CD4-positive, alpha-beta memory T cell (primary cell): ENCODE results near the gene PDYN. TPM values are rescaled to one million over a fixed set of nuclear protein-coding genes. Genes with fewer than 3 reads are reported as not detected.

Experiments
- CTCF ChIA-PET: fragments of 350-600 bp; sonication (Branson Sonifier 250); formaldehyde crosslinking; loops from one replicate; lab custom pipeline; 2021; ENCODE audit warnings: inconsistent platforms; ENCODE audit not compliant: partially characterized antibody; lab: Charles Lee
- POLR2A ChIA-PET: fragments of 350-600 bp; sonication (Branson Sonifier 250); formaldehyde crosslinking; loops from one replicate; lab custom pipeline; 2021; ENCODE audit not compliant: partially characterized antibody; lab: Charles Lee
- DNase-seq, 5 donors: peaks; one replicate each; pipeline versions ENCODE4 v3.0.0 to v3.0.0-alpha.2; 2020 to 2022; ENCODE audit warnings: mixed read lengths in 1 of 5
- H3K27ac ChIP-seq: one replicate; pipeline ENCODE4 v1.7.0; 2013; ENCODE audit warnings: low read depth, low read length
- H3K27me3 ChIP-seq: 2 replicates; pipeline ENCODE4 v1.7.0; 2013; ENCODE audit warnings: mild to moderate bottlenecking, low read length, moderate library complexity; ENCODE audit not compliant: insufficient read depth
- H3K36me3 ChIP-seq: 2 replicates; pipeline ENCODE4 v1.7.0; 2013; ENCODE audit warnings: mild to moderate bottlenecking, low read length, moderate library complexity; ENCODE audit not compliant: insufficient read depth
- H3K4me1 ChIP-seq: 2 replicates; pipeline ENCODE4 v1.7.0; 2013; ENCODE audit warnings: mild to moderate bottlenecking, low read length, moderate library complexity; ENCODE audit not compliant: insufficient read depth
- H3K4me3 ChIP-seq, 2 donors: one replicate each; pipeline ENCODE4 v1.7.0; 2013; ENCODE audit warnings: low read length in 2 of 2, mild to moderate bottlenecking in 1 of 2
- H3K9me3 ChIP-seq, 2 donors: one replicate each; pipeline ENCODE4 v1.7.0; 2013; ENCODE audit warnings: low read length in 2 of 2, control low read depth in 1 of 2; ENCODE audit not compliant: control insufficient read depth in 1 of 2
- H3K27ac Mint-ChIP-seq, 7 donors: one replicate each; pipeline ENCODE4 v1.8.0; 2020 to 2021; ENCODE audit warnings: mixed read lengths in 7 of 7, mild to moderate bottlenecking in 6 of 7, inconsistent platforms in 3 of 7, moderate library complexity in 3 of 7
- H3K27me3 Mint-ChIP-seq, 2 donors: one replicate each; pipeline ENCODE4 v1.8.0; 2020 to 2021; ENCODE audit warnings: mixed read lengths in 2 of 2
- H3K36me3 Mint-ChIP-seq, 2 donors: one replicate each; pipeline ENCODE4 v1.8.0; 2020 to 2021; ENCODE audit warnings: mixed read lengths in 2 of 2, inconsistent platforms in 1 of 2, mild to moderate bottlenecking in 1 of 2
- H3K4me1 Mint-ChIP-seq, 4 donors: one replicate each; pipeline ENCODE4 v1.8.0; 2020 to 2021; ENCODE audit warnings: mixed read lengths in 4 of 4, mild to moderate bottlenecking in 1 of 4
- H3K4me3 Mint-ChIP-seq, 8 donors: one replicate each; pipeline ENCODE4 v1.8.0; 2020 to 2021; ENCODE audit warnings: mixed read lengths in 8 of 8, mild to moderate bottlenecking in 7 of 8, moderate library complexity in 6 of 8, inconsistent platforms in 3 of 8
- H3K9me3 Mint-ChIP-seq, 8 donors: one replicate each; pipeline ENCODE4 v1.8.0; 2020 to 2021; ENCODE audit warnings: mixed read lengths in 8 of 8, mild to moderate bottlenecking in 5 of 8, inconsistent platforms in 3 of 8, moderate library complexity in 1 of 8
- intact Hi-C: fragments of 100-400 bp; cut with micrococcal nuclease; formaldehyde crosslinking; loops from one replicate; pipeline ENCODE4 v1.15.1; 2023
- polyA plus RNA-seq, 2 donors: library from polyadenylated mRNA; unstranded; fragments of 300-500 nt; fragmentation: Illumina TruSeq; gene quantifications; one replicate each; pipeline ENCODE4 v1.2.3, GENCODE V29; 2021
- total RNA-seq, 2 experiments: library from RNA; stranded (reverse); gene quantifications; one replicate each; pipeline ENCODE4 v1.2.3, GENCODE V29; 2021

Gene PDYN
- total and polyA plus RNA-seq, 4 experiments from 2014 or later, result not detected

DNA sequence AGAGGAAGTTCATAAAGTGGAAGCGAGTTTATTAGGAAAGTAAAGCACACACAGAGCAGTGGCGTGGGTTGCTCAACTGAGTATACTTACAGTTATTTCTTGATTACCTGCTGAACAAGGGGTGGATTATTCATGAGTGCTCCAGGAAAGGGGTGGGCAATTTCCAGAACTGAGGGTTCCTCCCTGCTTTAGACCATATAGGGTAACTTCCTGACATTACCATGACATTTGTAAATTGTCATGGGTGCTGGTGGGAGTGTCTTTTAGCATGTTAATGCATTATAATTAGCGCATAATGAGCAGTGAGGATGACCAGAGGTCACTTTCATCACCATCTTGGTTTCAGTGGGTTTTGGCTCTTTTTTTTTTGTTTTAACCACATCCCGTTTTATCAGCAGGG, 29.8 kb downstream of the PDYN start:
- Mint-ChIP-seq H3K4me3 (no peak overlapping the region), H3K27ac (no peak overlapping the region), H3K36me3 (no peaks in the 10 kb centered on the region), H3K9me3 (peaks cover 0 to 3% (median 0%) of the 10 kb centered on the region in 8 donors), H3K27me3 (peaks cover 19 to 24% of the 10 kb centered on the region in 2 donors), H3K4me1 (peaks cover 3 to 9% (median 5%) of the 10 kb centered on the region in 4 donors)
- Histone ChIP-seq H3K9me3 (no peaks in the 10 kb centered on the region), H3K4me1 (peaks cover 10% of the 10 kb centered on the region), H3K36me3 (no peaks in the 10 kb centered on the region), H3K27ac (no peak overlapping the region), H3K27me3 (no peaks in the 10 kb centered on the region), H3K4me3 (no peak overlapping the region)
- DNase-seq, result no peak
- intact Hi-C loops, result no loop called here
- ChIA-PET CTCF (interaction anchor here (1.4 to 6.5 kb wide), 3 partner anchors 20 to 209 kb away, joined by 4 to 151 read pairs (median 5); no protein-coding TSS in a partner anchor), POLR2A (no interaction called here)

DNA sequence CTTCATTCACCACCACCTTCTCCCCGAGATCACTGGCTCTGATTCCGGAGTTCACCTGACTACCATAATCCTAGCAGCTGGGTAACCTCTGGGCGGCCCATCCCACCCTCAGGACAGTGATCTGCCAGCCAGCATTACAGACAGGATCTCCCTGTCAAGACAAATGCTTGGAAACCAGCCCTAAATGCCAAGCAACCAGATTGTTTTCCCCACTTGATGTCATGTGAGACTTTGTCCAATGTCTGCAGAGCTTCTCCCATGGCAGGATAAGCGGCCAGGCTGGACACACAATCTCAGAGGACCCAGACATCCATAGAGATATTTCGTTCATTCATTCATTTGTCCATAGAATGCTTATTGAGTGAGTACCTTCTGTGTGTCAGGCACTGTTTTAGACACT, 32.5 kb downstream of the PDYN start:
- Histone ChIP-seq H3K36me3 (no peaks in the 10 kb centered on the region), H3K9me3 (no peaks in the 10 kb centered on the region), H3K27ac (no peak overlapping the region), H3K27me3 (no peaks in the 10 kb centered on the region), H3K4me1 (peaks cover 10% of the 10 kb centered on the region), H3K4me3 (no peak overlapping the region)
- Mint-ChIP-seq H3K27ac (no peak overlapping the region), H3K27me3 (peaks cover 26% of the 10 kb centered on the region in 2 donors), H3K4me3 (no peak overlapping the region), H3K9me3 (peaks cover 0 to 4% (median 0%) of the 10 kb centered on the region in 8 donors), H3K4me1 (peaks cover 3 to 9% (median 5%) of the 10 kb centered on the region in 4 donors), H3K36me3 (no peaks in the 10 kb centered on the region)
- no peak for DNase-seq
- intact Hi-C loops, result no loop called here
- CTCF ChIA-PET, result interaction anchor here (1.0 to 6.5 kb wide), 2 partner anchors 8 to 212 kb away, joined by 3 to 151 read pairs; no protein-coding TSS in a partner anchor
- POLR2A ChIA-PET, result no interaction called here

DNA sequence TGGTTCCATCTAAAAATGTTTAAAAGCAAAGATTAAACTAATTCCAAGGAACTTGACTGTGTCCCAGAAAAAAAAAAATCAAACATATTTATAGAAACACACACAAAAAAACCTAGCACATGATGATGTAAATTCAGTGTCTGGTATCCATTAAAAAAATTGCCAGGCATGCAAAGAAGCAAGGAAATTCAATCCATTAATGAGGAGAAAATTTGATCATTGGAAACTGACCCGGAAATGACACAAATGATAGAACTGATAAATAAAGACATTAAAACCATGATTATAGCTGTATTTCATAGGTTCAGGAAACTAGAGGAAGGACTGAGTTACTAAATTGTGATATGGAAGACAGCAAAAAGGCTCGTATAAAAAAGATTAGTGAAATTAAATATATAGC, 34.7 kb downstream of the PDYN start:
- DNase-seq, result no peak
- no peaks in the 10 kb centered on the region for H3K4me1 Mint-ChIP-seq
- Histone ChIP-seq H3K9me3 (no peaks in the 10 kb centered on the region), H3K27ac (no peak overlapping the region), H3K36me3 (no peaks in the 10 kb centered on the region), H3K4me3 (no peak overlapping the region), H3K27me3 (no peaks in the 10 kb centered on the region), H3K4me1 (no peaks in the 10 kb centered on the region)
- intact Hi-C loops, result no loop called here
- no peaks in the 10 kb centered on the region for H3K36me3 Mint-ChIP-seq
- H3K27ac Mint-ChIP-seq, result no peak overlapping the region
- peaks cover 0 to 4% (median 0%) of the 10 kb centered on the region in 8 donors for H3K9me3 Mint-ChIP-seq
- ChIA-PET POLR2A (no interaction called here), CTCF (no interaction called here)
- H3K27me3 Mint-ChIP-seq, result peaks cover 18 to 26% of the 10 kb centered on the region in 2 donors
- H3K4me3 Mint-ChIP-seq, result no peak overlapping the region

DNA sequence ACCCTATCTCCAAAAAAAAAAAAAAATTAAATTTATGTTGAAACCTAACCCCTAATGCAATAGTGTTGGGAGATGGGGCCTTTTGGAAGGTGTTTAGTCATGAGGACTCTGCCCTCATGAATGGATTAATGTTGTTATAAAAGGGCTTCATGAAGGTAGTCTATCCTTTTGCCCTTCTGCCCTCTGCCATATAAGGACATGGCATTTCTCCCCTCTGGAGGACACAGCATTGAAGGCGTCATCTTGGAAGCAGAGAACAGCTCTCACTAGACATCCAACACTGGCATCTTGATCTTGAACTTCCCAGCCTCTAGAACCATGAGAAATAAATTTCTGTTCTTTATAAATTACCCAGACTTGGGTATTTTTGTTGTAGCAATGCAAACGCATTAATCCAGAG, 35.4 kb downstream of the PDYN start:
- CTCF ChIA-PET, result no interaction called here
- Histone ChIP-seq H3K27ac (no peak overlapping the region), H3K36me3 (no peaks in the 10 kb centered on the region), H3K4me1 (no peaks in the 10 kb centered on the region), H3K4me3 (no peak overlapping the region), H3K9me3 (no peaks in the 10 kb centered on the region), H3K27me3 (no peaks in the 10 kb centered on the region)
- H3K27me3 Mint-ChIP-seq, result peaks cover 16 to 26% of the 10 kb centered on the region in 2 donors
- H3K4me1 Mint-ChIP-seq, result no peaks in the 10 kb centered on the region
- H3K27ac Mint-ChIP-seq, result no peak overlapping the region
- intact Hi-C loops, result no loop called here
- no peak for DNase-seq
- peaks cover 0 to 4% (median 0%) of the 10 kb centered on the region in 8 donors for H3K9me3 Mint-ChIP-seq
- H3K36me3 Mint-ChIP-seq, result no peaks in the 10 kb centered on the region
- H3K4me3 Mint-ChIP-seq, result no peak overlapping the region
- POLR2A ChIA-PET, result no interaction called here

DNA sequence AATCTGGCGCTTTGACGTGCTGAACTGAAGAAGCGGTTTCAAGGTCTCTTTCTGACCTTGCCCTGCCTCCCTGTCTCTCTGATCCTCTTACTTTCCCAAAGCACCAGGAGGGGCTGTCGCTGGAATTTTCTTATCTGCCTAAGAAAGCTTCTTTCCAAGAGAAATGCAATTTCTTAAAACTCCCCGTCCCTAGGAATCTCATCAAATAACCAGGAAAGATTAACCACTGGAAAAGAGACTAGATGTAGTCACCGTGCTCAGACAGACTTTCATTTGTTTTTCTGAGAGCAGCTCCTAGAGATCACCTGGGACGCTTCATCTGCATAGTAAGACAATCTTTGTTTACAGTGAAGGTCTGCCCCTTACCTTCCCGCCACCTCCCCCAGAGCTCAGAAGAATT, 38.6 kb downstream of the PDYN start:
- Histone ChIP-seq H3K4me1 (no peaks in the 10 kb centered on the region), H3K9me3 (no peaks in the 10 kb centered on the region), H3K4me3 (no peak overlapping the region), H3K27ac (no peak overlapping the region), H3K36me3 (no peaks in the 10 kb centered on the region), H3K27me3 (no peaks in the 10 kb centered on the region)
- H3K36me3 Mint-ChIP-seq, result no peaks in the 10 kb centered on the region
- H3K27ac Mint-ChIP-seq, result no peak overlapping the region
- H3K4me1 Mint-ChIP-seq, result no peaks in the 10 kb centered on the region
- no peak overlapping the region for H3K4me3 Mint-ChIP-seq
- peaks cover 0 to 3% (median 0%) of the 10 kb centered on the region in 8 donors for H3K9me3 Mint-ChIP-seq
- peaks cover 11 to 16% of the 10 kb centered on the region in 2 donors for H3K27me3 Mint-ChIP-seq
- no peak for DNase-seq
- intact Hi-C loops, result no loop called here
- ChIA-PET POLR2A (no interaction called here), CTCF (interaction anchor here (1.5 kb wide), 1 partner anchor 217 kb away, joined by 3 read pairs; no protein-coding TSS in a partner anchor)

DNA sequence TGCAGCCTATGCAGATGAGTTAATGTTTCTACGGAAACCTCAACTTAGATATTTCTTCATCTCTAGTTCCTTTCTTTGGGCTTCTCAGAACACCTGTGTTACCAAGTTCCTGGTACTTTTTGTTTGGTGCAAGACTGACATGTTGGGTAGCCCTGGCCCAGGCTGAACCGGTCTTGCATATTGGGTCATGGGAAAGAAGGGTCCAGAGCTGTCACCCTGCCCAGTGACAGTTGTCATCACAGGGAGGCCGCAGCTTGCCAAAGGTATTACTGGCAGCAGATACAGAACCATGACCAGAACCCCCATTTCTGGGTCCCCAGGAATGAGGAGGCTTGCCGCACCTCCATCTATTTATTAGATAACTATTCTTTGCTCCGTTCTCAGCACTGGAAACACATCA, 40.2 kb downstream of the PDYN start:
- intact Hi-C loops, result no loop called here
- no peak for DNase-seq
- H3K4me1 ChIP-seq, result no peaks in the 10 kb centered on the region
- Mint-ChIP-seq H3K27ac (no peak overlapping the region), H3K4me1 (no peaks in the 10 kb centered on the region), H3K4me3 (no peak overlapping the region), H3K36me3 (no peaks in the 10 kb centered on the region), H3K27me3 (peaks cover 5 to 15% of the 10 kb centered on the region in 2 donors), H3K9me3 (no peaks in the 10 kb centered on the region)
- no peaks in the 10 kb centered on the region for H3K36me3 ChIP-seq
- ChIA-PET POLR2A (no interaction called here), CTCF (no interaction called here)
- no peaks in the 10 kb centered on the region for H3K9me3 ChIP-seq
- H3K27me3 ChIP-seq, result no peaks in the 10 kb centered on the region
- no peak overlapping the region for H3K4me3 ChIP-seq
- H3K27ac ChIP-seq, result no peak overlapping the region

DNA sequence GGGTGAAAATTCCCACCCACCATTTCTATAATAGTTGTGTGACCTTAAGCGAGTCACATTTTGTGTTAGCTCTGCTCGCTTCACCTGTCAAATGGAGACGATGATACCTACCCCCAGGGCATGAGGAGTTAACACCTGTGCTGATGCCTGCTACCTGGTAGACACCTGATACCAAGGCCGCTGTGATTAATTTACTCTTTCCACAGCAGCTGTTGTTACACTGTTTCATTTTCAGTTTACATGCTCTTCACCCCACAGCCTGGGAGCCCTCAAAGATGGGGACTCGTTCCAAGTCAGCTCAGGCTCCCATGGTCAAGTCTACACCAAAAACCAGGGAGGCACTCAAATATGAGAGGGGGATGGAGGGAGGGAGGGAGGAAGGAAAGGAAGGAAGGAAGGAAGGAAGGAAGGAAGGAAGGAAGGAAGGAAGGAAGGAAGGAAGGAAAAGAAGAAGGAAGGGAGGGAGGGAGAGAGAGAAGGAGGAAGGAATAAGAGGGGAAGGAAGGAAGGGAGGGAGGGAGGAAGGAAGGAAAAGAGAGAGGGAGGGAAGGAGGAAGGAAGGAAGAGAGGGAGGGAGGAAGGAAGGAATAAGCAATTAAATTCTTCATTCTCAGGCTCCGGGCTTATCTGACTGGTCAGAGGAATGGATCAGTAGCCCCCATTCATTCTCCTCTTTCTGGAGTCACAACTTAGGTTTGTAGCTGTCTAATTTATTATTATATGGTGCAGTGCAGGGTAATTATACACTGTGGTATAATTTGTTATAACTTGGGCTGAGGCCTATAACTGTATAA, 40.9 kb downstream of the PDYN start:
- Histone ChIP-seq H3K27me3 (no peaks in the 10 kb centered on the region), H3K36me3 (no peaks in the 10 kb centered on the region), H3K27ac (no peak overlapping the region), H3K9me3 (no peaks in the 10 kb centered on the region), H3K4me3 (no peak overlapping the region), H3K4me1 (no peaks in the 10 kb centered on the region)
- no peaks in the 10 kb centered on the region for H3K4me1 Mint-ChIP-seq
- ChIA-PET POLR2A (no interaction called here), CTCF (interaction anchor here (1.3 to 1.4 kb wide), 2 partner anchors 12 to 220 kb away, joined by 3 to 8 read pairs; no protein-coding TSS in a partner anchor)
- no peak overlapping the region for H3K27ac Mint-ChIP-seq
- no peaks in the 10 kb centered on the region for H3K9me3 Mint-ChIP-seq
- peaks cover 5 to 19% of the 10 kb centered on the region in 2 donors for H3K27me3 Mint-ChIP-seq
- no peak for DNase-seq
- intact Hi-C loops, result no loop called here
- H3K36me3 Mint-ChIP-seq, result no peaks in the 10 kb centered on the region
- H3K4me3 Mint-ChIP-seq, result no peak overlapping the region
